NCI-H1436 treated with DMSO at 0.1 percent for 48 hours (cell line): ENCODE results near the gene SPRYD3.

Source experiments
- DNase-seq: peaks from one replicate; lab custom pipeline; 2025; lab: John Stamatoyannopoulos, UW

The SPRYD3 gene

GRCh38 chr12:53078425-53079225, 565 bp downstream of the SPRYD3 start:
- DNase-seq: no peak

DNA sequence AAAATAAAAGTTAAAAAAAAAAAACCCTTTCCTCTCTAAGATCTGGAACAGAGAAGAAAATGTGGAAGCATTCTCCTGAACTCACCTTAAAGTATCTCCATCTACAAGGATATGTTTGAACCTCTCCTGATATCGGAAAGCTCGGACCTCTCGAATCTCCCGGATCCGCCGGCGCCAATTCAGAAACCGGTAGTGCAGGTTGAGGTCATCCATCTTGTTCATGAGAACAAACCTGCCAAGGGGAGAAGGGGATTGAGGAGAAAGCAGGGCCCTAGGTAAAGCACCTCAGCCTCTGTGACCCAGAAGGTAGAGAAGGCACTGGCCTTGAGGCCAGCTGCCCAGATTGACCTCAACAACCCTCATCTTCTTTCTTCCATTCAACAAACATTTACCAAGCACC, 2.2 kb downstream of the SPRYD3 start:
- no peak for DNase-seq

- DNase-seq: no peak
Observed at GRCh38 chr12:53076461-53076860, 2.7 kb downstream of the SPRYD3 start.

DNA sequence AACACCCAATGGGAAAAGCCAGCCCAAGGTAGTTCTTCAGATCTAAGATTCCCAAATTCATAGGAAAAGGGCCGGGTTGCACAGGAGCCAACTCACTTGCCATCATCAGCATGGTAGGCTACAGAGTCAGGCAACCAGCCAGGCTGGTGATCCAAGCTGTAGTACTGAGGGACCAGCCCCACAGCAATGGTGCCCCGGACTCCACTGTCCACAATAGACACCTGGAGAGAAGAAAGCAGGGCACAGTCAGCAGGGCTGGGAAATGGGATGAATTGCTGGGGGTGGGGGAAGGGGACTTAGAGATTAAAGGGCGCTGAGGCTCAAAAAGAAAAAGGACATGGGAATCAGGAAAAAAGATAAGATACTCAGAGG, 4.2 kb downstream of the SPRYD3 start:
- DNase-seq: no peak

DNA sequence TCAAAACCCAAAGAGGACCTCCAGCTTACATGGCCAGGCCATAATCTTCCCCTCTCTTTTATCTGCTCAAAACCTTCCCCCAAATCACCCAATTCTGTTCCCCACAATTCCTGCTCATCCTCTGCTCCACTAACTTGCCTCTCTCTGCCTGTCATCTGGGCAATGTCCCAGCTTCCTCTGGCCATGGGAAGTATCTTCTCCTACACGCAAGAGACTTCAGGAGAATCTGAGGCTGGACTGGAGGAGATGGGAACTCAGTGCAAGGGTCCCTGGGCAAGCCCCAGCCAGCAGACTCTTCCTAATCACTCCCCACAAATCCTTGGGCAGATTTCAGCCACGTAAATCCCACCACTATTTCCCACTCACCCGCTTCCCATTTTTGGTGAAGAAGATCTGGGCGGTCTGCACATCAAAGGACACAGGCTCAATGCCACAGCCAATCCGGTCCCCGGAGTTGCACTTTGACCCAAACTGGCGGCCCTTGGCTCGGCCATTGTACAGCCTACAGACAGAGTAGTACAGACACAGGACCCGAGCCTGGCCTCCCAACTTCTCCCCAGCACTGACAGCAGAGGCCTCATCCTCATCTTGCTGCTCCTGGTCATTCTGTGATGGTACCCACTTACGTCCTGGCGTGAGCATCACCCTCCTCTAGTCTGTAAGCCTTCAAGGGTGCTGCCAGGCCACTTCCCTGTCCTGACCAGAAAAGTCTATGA, 4.7 kb downstream of the SPRYD3 start:
- no peak for DNase-seq

DNA sequence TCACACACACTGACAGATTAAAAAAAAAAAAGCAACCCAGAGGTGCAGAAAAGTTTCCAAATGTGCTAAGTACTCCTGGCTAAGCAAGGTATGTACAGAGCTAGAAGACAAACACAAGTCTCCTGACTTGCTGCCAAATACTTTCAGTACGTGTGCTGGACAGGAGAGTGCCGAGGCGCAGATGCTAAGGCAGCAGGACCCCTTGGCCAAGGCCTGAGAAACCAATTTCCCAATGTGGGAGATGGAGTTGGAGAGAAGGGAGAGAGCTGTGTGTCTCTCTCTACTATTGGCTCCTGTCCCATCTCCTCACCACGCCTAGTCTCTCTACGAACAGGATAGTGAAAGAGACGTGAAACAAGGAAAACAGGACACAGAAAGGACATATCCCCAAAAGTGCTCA, 5.3 kb downstream of the SPRYD3 start:
- no peak for DNase-seq

DNA sequence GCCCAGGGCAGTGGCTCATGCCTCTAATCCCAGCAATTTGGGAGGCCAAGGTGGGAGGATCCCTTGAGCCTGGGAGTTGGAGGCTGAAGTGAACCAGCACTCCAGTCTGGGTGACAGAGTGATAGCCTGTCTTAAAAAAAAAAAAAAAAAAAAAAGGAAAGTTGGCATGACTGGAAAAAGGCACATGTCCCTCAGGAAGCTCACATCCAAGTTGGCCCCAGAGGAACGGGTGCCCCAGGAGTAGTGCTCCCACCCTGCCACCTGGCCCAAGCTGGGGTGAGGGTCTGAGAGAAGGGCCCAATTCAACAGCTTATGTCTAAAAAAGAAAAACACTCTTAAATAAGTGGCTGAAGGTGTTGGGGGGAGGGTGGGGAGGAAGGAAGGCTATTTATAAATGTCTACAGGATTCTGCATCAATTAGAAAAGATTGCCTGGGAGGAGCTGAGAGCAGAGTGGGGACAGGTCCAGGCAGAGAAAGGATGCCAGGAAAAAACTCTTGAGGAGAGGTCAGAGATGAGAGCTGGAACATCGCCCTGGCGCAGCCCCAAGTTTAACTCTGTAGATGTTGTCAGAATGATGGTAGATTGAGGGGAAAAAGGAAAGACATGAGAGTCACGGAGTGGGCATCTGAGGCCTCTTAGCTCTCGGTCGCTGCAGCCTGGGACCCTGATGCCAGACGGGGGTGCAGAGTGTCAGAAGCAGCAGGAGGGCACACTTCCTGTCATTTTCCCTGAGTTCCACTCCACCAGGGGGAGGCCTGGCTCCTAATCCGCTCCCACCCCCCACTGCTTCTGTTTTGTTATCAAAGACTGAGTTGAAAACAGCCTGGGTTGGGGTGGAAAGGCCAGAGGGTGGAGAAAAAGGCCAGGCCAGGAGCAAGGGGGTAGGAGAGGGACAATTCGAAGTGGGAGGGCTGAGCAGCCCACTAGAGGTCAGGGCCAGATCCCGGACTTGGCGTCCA, 7.3 kb downstream of the SPRYD3 start:
- no peak for DNase-seq

- no peak for DNase-seq
Observed at GRCh38 chr12:53070877-53071492, 8.2 kb downstream of the SPRYD3 start.

DNA sequence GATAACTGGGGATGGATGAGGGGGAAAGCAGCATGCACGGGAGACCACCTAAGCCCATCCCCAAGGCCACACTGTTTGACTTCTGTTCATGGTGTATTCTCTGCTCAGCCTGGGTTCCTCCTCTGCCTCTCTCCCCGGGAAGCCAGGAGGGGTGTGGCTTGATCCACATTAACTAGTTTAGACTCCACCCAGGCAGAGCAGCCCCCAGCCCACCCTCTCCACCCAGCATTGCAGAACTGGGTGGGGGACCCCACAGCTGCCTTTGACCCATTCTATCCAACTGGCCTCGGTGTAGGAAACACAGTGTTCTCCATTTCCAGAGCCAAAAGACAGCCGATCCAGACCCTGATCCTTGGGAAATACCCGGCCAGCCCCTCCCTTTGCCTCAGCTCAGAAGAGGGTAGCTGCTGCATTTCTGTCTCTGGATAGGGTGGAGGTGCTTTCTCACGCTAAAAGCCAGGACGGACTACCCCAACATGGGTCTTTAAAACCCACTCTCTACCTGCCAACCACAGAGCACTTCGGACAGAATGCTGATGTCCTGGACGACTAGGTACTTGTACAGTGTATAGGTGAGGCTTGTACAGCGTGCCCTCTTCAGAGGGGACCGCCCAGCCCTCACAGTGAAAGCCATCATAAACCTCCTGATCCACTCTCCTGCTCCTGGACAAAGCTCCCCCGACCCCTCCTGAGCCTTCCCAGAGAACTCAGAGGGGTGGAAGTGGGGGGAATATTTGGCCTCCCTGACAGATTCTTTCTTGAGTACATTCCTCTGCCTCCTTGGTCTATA, 9.4 kb downstream of the SPRYD3 start:
- no peak for DNase-seq

DNA sequence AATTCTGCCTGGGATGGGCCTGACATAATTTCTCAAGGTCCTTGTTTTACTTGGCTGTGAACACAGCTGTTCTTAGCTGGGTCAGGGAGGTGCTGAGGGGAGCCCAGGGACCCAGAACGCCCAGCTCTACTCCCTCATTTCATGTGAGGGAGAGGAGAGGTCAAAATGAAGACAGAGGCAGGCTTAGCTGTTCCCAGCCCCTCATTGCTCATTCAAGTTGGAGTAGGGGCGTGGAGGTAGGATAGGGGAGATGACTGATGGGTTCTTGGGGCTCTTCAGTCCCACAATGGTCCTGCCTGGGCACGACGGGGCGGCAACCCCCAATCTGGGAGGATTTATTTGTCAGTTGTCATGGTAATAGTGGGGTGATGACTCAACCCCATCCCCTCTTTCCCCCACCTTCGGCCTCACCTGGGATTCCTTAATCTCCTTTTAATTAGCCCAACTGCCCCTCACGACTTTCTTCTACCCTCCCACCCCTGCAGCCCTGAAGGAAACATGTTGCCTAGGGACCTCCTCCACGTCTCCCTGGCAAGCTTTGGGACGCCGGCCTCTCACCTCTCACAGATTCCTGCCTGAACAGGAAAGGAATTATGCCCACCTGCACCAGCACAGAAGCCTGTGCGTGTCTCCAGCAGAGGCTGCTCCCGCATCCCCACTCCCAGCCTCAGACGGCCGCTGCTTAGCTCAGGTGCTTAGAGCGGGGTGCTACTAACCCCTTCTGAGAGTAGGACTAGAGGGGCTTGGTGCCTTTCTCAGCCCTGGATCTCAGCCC, 10.2 kb downstream of the SPRYD3 start:
- DNase-seq: no peak

DNA sequence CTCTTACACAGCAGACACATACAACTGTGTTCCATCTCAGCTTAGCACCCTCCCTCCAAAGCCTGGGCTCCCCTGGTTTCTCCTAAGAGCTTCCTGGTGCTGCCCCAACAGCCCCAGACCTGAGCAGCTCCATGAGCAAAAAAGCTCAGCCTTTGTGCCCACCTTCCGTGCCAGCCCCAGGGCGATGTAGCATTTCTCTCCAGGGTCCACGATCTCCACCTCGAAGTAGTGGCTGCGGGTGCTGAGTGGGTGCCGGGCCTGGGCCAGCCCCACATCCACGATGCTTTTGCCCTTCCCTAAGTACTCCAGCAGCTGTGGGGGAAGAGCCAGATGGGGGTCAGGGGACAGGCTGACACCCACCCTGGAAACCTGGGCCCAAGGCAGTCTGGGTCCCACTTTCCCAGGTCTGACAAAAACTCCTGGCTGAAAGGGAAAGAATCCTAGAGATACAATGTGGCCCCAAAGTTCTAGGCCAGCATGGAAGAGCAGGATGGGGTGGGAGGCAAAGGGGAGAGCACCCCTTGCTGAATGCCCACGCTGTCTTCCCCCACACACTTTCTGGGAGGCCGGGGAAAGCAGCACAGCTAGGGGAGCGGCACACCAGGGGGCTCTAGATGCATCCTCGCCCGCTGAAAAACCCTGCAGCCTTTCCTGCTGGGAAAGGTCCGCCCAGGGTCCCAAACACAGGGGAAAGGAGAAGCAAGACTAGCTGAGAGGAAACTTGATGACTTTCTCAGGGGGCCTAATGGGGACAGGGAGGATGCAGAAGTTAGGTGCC, 11.0 kb downstream of the SPRYD3 start:
- no peak for DNase-seq

GRCh38 chr12:53067074-53067992, 11.9 kb downstream of the SPRYD3 start:
- DNase-seq: no peak

- DNase-seq: no peak
Observed at GRCh38 chr12:53065975-53066931, 12.9 kb downstream of the SPRYD3 start.

- no peak for DNase-seq
Observed at GRCh38 chr12:53065470-53065869, 13.7 kb downstream of the SPRYD3 start.

DNA sequence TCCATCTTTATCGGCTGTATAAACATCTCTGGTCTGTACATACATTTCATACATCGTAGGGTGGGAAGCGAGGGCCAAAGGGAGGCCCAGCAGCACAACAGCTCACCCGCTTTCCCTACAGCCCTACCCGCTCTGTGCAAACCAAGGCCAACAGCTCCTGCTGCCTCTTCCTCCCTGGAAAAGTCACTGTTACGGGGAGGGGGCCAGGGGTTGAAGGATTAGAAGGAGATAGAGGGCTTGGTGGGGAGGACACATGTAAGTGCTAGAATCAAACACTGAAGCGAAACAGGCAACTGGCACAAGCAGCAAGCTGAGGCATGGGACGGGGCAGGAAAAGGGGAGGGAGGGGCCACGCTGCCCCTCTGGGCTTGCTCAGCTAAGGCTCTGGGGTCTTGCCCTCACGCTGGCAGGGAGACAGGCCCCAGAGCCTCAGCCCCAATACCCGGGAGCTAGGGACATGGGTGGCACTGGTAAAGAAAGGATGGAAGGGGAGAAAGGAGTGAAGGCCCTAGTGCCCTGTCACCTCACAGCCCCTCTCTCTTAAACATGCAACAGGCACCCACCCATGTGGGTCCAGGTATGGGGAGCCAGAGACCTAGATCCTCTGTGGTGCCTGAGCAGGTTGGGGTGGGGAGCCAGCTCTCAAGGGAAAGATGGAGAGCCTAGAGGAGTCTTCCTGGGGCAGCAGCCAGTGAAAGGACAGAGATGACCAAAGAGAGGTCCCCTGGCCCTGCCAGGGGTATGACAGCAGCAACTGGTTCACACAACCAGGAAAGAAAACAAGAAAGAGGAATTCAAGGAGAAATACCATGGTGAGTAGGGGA, 14.4 kb downstream of the SPRYD3 start:
- DNase-seq: no peak
